Neural progenitor cell (in vitro differentiated cells): Measurements from ENCODE around the gene CCT6A.

ENCODE experiments used
- EZH2 ChIP-seq: fragments of 200-600 bp; sonication (generic); IDR thresholded peaks from 2 replicates; pipeline ENCODE4 v1.6.1; 2017; ENCODE audit warnings: antibody characterized with exemption, mild to moderate bottlenecking, moderate library complexity
- EZH2phosphoT487 ChIP-seq: fragments of 200-600 bp; sonication (generic); IDR thresholded peaks from 2 replicates; pipeline ENCODE4 v1.6.1; 2017; ENCODE audit warnings: antibody characterized with exemption
- TF ChIP-seq, protein P1 (sequence below): fragments of 200-600 bp; sonication (generic); IDR thresholded peaks from 2 replicates; pipeline ENCODE4 v1.5.1; 2017; ENCODE audit warnings: antibody characterized with exemption, mild to moderate bottlenecking

DNA sequence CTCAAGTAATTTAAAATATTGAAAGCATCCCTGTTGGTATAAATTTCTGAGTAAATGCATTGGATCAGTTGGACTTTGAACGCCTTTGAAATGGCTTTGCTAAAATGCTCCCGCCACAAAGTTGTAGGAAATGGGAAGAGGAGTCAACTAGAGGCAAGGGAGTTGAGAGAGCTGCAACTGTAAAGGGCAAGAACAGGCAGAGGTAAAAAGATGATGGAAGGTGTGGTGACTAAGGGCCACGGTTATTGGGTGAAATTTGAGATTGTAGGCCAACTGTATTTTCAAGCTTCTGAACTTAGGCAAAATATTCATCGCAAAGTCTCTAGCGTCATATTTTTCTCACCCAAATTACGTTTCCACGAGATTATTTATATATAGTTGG lies 11.9 kb downstream of the CCT6A start:
- TF ChIP-seq, protein P1, sequence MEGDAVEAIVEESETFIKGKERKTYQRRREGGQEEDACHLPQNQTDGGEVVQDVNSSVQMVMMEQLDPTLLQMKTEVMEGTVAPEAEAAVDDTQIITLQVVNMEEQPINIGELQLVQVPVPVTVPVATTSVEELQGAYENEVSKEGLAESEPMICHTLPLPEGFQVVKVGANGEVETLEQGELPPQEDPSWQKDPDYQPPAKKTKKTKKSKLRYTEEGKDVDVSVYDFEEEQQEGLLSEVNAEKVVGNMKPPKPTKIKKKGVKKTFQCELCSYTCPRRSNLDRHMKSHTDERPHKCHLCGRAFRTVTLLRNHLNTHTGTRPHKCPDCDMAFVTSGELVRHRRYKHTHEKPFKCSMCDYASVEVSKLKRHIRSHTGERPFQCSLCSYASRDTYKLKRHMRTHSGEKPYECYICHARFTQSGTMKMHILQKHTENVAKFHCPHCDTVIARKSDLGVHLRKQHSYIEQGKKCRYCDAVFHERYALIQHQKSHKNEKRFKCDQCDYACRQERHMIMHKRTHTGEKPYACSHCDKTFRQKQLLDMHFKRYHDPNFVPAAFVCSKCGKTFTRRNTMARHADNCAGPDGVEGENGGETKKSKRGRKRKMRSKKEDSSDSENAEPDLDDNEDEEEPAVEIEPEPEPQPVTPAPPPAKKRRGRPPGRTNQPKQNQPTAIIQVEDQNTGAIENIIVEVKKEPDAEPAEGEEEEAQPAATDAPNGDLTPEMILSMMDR, result no peak
- TF ChIP-seq EZH2 (no peak), EZH2phosphoT487 (no peak)
